ENCODE data around the gene BNIP1.
"Not testable (repeated sequence)": the region's sequence is repeated elsewhere in the genome, so short reads cannot be mapped to it uniquely, and the experiment has no call there.

- not testable (repeated sequence) for TF ChIP-seq CTCF (IDR thresholded peaks at IDR 0.05; ENCODE audit: low read length); EZH2 (optimal IDR thresholded peaks at IDR 0.05; ENCODE audit: low read depth, low read length); EZH2phosphoT487 (IDR thresholded peaks at IDR 0.05; ENCODE audit: low read length)
These were observed 12.2 kb upstream of the BNIP1 start for GRCh38 chr5:173132166-173132565.
